GM10266 (cell line): ENCODE data around the gene MX2.

Experiments
- DNase-seq: peaks from one replicate; pipeline ENCODE4 v3.0.0; 2012; ENCODE audit errors: extremely low spot score
- TF ChIP-seq, protein P1 (sequence below): IDR thresholded peaks from 2 replicates; pipeline ENCODE4 v1.5.1; 2012; ENCODE audit warnings: mild to moderate bottlenecking, low read depth; ENCODE audit not compliant: control insufficient read depth, insufficient read depth; ENCODE audit errors: missing control alignments

The MX2 gene

DNA sequence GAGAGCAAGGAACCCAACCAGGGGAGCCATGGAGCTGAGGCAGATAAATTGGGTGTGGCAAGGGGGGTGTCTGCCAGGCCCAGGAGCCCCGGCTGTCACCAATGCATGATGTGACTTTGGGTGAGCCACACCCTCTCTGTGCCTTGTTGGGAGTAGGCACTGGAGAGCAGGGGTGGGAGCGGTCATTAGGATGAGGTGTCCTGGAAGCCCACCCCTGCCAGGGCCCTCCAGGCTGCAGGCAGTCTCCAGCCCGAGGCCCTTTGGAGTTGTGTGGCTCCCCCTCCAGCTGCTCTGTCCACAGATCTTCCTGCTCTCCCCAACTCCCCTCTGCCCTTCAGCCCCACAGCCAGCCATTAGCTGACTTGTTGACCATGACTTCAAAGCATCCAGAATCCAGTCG, 11.4 kb downstream of the MX2 start:
- DNase-seq, result no peak
- TF ChIP-seq, protein P1, sequence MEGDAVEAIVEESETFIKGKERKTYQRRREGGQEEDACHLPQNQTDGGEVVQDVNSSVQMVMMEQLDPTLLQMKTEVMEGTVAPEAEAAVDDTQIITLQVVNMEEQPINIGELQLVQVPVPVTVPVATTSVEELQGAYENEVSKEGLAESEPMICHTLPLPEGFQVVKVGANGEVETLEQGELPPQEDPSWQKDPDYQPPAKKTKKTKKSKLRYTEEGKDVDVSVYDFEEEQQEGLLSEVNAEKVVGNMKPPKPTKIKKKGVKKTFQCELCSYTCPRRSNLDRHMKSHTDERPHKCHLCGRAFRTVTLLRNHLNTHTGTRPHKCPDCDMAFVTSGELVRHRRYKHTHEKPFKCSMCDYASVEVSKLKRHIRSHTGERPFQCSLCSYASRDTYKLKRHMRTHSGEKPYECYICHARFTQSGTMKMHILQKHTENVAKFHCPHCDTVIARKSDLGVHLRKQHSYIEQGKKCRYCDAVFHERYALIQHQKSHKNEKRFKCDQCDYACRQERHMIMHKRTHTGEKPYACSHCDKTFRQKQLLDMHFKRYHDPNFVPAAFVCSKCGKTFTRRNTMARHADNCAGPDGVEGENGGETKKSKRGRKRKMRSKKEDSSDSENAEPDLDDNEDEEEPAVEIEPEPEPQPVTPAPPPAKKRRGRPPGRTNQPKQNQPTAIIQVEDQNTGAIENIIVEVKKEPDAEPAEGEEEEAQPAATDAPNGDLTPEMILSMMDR, result no peak

DNA sequence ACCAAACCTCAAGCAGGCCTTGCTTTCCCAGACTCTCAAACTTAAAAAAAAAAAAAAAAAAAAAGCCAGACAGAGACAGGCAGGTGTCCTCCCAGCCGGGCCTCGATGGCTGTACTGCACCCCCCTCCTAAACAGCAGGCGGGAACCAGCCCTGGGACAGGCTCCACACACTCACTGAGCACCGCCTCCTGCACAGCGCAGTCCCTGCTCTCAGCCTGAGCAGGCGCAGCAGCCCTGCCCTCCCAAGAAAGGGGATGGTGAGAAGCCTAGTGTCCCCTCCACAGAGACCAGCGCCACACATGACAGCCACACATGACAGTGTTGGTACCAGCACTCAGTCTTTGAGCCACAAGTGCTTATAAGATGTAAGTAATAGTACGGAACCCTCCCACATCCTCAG, 11.9 kb downstream of the MX2 start:
- TF ChIP-seq, protein P1, result no peak
- no peak for DNase-seq

DNA sequence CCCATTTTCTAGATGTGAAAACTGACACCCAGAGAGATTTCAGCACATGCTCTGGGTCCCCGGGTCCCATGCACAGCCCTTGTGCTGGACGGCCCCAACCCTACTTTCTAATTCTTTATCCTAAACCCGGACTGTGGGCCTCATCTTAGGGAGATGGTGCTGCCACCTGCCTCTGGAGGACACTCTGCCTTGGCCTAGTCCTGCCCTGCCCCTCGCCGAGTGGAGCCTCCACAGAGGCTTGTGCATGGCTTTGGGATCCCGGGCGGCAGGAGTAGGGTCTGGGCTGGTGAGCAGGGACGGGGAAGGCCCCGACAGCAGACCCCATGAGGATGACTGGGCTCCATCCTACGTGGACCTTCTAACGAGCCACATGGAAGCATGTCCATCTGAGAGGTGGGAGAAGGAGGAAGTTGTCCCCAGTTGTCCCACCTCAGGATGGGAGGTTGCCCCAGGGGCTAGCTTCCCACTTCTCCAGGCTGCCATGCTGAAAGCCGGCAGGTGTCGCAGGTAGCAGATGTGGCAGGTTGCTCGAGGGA, 12.4 kb downstream of the MX2 start:
- no peak for DNase-seq
- TF ChIP-seq, protein P1, result no peak

DNA sequence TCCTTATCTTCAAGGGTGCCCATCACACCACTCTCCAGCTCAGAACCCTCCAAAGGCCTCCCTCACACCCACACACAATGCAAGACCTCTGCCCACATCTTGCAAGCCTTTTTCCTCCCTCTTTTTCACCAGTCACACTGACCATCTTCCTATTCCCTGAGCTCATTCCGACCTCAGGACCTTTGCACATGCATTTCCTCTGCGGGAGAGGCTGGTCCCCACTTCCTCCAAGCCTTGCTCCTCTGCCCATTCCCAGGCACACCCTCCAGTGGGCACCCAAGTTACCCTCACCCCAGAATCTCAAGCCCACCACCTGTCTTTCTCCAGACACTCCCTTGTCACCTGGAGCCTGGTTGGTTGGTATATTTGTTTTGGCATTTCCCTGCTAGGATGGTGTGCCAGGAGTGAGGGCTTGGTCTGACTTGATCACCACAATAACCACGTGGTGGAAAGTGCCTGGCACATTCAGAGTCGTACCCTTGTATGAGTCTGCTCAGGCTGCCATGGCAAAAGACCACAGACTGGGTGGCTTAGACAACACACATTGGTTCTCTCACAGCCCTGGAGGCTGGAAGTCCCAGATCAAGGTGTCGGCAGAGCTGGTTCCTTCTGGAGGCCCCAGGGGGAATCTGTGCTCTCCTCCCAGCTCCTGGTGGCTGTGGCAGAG, 13.2 kb downstream of the MX2 start:
- DNase-seq, result no peak
- TF ChIP-seq, protein P1, result no peak

DNA sequence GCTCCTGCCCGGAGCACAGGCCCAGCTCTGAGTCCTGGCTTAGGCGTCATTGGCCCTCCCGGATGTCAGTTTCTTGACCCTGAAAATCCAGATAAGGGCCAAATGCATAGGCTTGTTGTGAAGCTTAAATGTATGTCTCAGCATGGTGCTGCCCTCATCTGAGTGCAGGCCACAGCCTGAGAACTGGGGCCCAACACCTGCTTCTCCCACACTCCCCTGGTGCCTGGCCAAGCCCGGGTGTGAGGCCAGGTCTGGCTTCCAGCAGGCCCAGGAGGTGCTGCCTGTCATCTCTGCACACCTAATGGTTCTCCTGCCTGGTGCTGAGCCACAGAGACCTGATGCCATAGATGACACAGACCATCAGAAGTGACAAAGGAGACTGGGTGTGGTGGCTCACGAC, 14.0 kb downstream of the MX2 start:
- TF ChIP-seq, protein P1, result no peak
- DNase-seq, result no peak

DNA sequence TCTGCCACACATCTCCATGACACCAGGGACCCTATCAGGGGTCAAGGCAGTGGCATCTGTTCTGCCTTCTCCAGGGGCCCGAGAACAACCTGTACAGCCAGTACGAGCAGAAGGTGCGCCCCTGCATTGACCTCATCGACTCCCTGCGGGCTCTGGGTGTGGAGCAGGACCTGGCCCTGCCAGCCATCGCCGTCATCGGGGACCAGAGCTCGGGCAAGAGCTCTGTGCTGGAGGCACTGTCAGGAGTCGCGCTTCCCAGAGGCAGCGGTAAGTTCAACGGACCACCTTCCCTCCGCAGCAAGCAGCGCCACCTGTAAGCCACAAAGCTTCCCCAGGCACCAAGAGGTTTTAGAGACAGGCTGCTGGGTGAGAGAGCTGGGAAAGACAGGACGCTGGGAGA, 15.9 kb downstream of the MX2 start:
- DNase-seq, result no peak
- TF ChIP-seq, protein P1, result no peak

DNA sequence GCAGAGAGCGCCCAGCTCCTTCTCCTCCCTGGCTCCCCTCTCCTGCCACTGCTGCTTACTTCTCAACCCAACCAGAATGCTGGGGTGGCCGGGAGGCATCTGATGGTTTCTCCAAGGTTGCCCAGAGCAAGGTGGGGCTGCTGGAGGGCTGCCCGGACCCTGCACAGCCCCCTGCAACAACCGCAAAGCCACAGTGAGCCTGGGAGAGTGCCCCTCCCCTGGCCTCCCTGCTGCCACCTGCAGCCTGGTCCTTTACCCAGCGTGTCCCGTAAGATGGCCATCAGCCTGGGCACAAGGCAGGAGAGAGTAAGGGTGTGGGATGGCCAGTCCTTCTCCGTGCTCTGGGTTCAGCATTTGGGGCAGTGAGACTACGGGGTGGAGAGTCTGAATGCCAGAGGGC, 17.0 kb downstream of the MX2 start:
- TF ChIP-seq, protein P1, result no peak
- DNase-seq, result no peak
